OCI-LY3 (cell line): Measurements from ENCODE around the gene UNC50.

Experiments used
- EZH2phosphoT487 ChIP-seq: fragments of 200-600 bp; shearing (Covaris generic); IDR thresholded peaks from 2 replicates; pipeline ENCODE4 v1.6.1; 2018; ENCODE audit warnings: antibody characterized with exemption, mixed run types, low read depth
- TF ChIP-seq, protein P1 (sequence below): fragments of 200-600, 300-600 bp; sonication (generic); IDR thresholded peaks from 2 replicates; pipeline ENCODE4 v1.5.1; 2014; ENCODE audit warnings: antibody characterized with exemption, low read length, low read depth

DNA sequence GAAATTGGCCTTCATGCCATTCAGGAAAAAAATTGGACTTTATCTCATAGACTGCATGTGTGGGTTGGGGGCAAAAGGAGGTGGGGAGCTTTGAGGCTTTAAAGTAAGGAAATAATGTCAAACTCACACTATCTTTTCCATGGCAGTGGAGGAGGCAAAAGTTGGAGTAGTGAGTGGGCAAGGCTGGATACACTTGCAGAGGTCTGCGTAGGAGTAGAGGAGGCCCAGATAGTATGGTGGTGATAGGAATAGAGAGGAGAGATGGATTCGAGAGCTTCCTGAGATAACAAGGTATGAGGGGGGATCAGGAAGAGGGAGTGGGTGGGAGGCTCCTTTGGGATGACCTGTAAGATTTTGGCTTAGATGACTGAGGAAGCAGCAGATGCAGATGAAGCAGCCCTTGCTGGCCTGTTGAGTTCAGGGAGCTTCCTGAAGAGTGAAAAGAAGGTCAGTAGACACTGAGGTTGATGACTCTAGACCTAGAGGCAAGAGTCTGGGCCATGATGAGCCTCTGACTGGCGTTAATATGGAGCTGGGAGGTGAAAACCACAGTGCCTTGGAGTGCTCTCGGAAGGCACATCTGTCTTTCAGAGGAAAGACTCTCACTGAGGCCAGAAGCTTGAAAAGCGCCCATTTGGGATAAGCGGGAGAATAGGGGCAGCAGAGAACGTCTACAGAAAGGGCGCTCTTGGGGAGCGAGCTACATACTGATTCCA is 5.8 kb downstream of the UNC50 start:
- TF ChIP-seq, protein P1, sequence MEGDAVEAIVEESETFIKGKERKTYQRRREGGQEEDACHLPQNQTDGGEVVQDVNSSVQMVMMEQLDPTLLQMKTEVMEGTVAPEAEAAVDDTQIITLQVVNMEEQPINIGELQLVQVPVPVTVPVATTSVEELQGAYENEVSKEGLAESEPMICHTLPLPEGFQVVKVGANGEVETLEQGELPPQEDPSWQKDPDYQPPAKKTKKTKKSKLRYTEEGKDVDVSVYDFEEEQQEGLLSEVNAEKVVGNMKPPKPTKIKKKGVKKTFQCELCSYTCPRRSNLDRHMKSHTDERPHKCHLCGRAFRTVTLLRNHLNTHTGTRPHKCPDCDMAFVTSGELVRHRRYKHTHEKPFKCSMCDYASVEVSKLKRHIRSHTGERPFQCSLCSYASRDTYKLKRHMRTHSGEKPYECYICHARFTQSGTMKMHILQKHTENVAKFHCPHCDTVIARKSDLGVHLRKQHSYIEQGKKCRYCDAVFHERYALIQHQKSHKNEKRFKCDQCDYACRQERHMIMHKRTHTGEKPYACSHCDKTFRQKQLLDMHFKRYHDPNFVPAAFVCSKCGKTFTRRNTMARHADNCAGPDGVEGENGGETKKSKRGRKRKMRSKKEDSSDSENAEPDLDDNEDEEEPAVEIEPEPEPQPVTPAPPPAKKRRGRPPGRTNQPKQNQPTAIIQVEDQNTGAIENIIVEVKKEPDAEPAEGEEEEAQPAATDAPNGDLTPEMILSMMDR: no peak
- TF ChIP-seq EZH2phosphoT487: no peak
